Measurements from ENCODE around the gene MAGI2.
A peak's percentile ranks its signal among the peaks of the same experiment; 100 is the strongest.

MAGI2 gene

DNA sequence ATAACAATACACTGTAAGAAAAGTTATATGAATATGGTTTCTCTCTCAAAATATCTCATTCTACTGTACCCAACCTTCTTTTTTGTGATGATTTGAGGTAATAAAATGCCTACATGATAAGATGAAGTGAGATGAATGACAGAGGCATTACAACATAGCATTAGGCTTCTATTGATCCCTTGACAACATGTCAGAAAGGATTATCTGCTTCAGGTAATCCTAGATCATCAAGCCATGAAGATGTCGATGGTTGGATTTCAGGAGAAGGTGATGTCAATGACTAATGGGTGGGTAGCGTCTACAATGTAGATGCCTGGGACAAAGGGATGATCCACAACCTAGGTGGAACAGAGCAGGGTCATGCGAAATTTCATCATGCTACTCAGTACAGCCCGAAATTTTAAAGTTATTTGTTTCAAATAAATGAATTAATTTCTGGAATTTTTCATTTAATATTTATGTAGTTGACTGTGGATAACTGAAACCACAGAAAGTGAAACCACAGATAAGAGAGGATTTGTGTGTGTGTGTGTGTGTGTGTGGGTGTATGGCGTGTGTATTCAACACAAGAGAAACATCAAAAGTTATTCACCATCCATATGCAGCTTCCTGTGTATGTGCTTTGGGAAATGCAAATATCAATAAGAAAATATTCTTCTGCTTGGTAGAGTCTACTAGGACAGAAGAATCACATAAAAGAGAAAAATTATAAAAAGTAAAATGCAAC lies 77.0 kb downstream of the MAGI2 start:
- peak; percentile 3 for DNase-seq

- no peak for DNase-seq
Measured at GRCh38 chr7:79361214-79361613, 92.3 kb downstream of the MAGI2 start.

- DNase-seq, result no peak
Measured at GRCh38 chr7:79359827-79360226, 93.6 kb downstream of the MAGI2 start.

DNA sequence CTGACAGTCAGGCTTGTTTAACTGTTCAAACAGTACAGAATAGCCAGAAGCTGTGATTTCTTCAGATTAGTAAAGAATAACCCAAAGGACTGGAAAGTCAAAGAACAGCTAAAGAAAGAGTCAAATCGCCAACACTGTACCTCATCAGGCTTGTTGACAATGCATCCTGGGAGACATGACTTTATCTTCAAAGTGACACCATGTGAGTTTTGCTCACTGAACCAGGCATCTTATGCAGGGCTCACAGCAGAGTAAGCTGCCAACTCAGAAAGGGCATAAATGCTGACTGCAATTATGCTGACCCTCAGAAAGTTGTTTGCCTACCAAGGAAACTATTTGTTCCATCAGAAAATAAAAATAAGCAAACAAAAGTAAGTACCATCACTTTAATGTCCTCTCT lies 96.4 kb downstream of the MAGI2 start:
- no peak for DNase-seq

GRCh38 chr7:79353720-79354468 lies 99.6 kb downstream of the MAGI2 start:
- no peak for DNase-seq

GRCh38 chr7:79352323-79352722 lies 101.1 kb downstream of the MAGI2 start:
- no peak for DNase-seq

GRCh38 chr7:79347351-79347750 lies 106.1 kb downstream of the MAGI2 start:
- no peak for DNase-seq

DNA sequence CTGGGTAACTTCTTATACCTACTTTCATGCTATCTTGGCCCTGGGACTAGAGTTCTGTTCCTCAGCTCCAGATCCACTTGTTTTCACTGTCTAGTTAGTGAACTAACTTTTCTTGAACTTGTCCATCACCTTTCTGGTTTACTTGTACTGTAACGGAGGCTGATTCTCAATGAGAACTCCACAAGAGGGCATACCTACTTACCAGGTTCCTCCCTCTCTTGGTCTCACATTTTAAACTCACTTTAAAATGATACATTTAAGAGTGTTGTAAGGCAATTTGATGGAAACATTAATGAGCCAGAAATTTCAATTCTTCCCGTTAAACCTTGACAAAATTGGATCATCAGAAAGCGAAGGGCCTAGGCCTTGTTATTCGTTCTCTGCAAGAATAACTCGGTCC lies 111.6 kb downstream of the MAGI2 start:
- no peak for DNase-seq

DNA sequence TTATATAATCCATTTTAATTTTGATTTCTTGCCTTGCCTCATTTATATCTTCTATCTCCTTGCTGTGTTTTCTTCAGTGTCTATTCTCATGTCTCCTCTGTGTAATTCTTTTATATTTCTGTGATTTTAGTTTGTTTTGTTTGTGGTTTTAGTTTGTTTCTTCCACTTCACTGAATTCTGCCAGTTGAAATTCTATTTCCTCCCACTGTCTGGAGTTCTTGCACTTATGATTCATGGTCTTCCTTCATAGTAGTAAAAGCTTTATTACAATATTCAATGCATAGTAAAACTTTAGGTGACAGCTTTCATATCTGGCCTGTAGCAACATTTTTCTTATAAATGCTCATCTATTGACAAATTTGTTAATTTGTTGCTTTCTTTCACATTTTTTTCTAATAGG lies 113.3 kb downstream of the MAGI2 start:
- no peak for DNase-seq

- DNase-seq, result no peak
Measured at GRCh38 chr7:79339208-79339925, 114.1 kb downstream of the MAGI2 start.

- DNase-seq, result no peak
Measured at GRCh38 chr7:79337717-79338116, 115.8 kb downstream of the MAGI2 start.

- no peak for DNase-seq
Measured at GRCh38 chr7:79334841-79335240, 118.6 kb downstream of the MAGI2 start.

DNA sequence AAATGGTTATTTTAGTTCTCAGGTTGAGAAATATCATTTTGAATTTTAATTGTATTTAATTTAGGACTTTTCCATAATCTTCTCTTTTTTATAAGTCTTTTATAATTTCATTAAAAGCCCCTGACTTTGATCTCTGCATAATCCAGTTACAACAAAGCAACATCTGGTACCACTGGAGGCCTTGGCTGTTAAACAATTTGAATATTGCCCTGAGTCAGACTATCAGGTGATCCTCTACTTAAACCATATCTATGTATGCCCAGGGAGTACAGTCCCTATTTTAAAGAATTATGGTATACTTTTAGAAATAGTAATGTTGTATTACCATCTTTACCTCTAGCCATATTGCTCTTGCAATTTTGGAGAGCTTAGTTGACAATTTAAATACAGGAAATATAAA lies 119.1 kb downstream of the MAGI2 start:
- DNase-seq, result no peak

DNA sequence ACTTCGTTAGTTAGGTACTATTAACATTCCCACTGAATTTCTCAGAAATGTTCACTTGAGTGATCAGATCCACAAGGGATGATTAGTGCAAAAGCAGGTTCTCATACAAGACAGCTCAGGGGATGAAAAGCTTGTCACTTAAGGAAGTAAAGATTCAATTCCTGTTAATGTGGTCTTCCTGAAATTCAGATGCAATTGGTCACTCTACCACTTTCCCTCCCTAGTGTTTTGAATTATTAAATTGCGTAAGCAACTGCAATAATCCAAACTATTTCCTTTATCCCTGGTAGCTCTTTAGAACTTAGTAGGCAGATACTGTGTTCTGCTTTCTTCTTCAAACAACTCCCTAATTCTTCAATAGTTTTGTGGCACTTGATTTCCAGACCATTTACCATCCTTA lies 121.4 kb downstream of the MAGI2 start:
- DNase-seq, result peak; percentile 2

DNA sequence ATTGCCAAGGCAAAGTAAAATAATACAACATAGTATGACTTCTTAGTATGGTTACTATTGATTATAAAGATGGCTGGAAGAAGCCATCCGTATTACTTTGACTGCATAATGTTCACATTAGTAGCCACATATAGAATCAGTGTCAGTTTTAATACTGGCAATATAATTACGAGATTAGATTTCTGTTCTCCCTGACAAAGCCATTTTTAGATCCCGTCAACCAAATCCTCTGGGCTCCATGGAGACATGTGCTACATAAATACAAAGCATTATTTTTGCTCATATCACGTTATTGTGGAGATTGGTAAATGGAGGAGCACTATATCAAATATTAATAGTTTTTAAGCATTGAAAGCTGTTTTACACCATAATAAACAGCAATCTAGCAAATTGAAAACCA lies 124.0 kb downstream of the MAGI2 start:
- no peak for DNase-seq

GRCh38 chr7:79320741-79321473 lies 132.6 kb downstream of the MAGI2 start:
- DNase-seq, result no peak

DNA sequence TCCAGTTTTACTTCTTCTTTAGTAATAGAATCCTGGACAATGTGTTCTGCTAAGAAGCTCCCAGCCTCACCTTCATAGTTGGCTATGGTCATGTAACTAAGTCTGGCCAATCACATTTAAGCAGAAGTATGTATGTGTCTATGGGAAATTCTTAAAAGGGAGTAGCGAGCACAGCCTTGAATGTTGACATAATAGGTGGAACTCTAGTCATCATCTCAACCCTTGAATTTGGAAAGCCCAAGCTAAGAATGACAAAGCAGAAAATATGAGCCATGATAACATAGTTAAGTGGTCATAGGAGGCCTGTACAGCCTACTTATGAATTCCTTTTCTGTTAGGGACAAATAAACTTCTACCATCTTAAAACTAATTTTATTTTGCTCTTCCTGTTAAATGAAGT lies 134.1 kb downstream of the MAGI2 start:
- DNase-seq, result peak; percentile 5

DNA sequence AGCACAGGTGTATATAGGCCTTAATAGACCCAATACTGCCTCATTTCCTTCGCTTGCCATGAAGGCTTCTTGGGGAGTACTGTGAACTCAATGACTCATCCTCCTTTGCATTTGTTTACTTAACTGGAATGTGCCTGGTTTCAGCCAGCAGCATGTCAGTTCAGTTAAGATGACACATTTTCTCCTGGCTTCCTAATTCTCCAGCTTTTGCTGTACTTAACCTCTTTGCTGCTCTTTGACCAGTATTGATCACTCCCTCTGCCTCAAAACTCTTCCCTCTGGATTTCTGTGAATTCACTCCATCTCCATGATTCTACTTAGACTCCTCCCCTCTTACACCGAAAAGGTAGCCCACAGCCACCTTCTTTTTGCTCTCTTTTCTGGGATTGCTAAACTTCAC lies 135.7 kb downstream of the MAGI2 start:
- DNase-seq, result peak; percentile 89

- DNase-seq, result no peak
Measured at GRCh38 chr7:79312022-79312421, 141.4 kb downstream of the MAGI2 start.

DNA sequence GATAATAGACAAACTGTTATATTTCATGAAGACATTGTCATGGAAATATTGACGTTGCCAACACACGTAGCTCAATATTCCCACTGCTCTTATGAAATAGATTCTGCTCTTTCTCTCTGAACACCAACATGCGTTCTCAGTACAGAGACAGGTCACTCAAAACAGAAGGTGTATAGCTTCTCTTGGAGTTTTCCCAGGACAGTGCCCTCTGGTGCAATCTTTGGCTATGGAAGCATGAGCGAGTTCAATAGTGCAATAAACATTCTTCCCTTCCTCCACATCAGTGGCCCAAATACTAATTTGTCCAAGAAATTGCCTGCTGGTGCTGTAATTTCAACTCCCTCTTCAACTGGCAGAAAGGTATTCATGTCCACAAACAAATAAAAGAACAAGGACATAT lies 145.3 kb downstream of the MAGI2 start:
- no peak for DNase-seq

DNA sequence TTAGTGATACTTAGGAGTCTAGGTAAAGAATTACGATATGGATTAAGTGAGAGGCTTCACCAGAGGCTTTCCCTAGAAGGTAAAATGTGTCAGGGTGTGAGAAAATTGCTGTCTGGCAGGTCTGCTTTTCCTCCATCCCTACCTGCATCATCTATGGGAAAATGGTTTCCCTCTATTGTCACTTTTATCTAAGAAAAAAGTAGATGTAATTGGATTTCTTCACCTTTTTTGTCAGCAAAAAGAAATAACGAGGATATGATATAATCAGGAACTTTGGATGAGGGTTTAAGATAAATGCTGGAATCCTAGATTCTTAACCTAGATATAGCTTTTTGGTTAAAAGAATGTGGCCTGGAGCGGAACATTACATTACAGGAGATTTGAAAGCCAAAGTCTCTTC lies 146.1 kb downstream of the MAGI2 start:
- no peak for DNase-seq

DNA sequence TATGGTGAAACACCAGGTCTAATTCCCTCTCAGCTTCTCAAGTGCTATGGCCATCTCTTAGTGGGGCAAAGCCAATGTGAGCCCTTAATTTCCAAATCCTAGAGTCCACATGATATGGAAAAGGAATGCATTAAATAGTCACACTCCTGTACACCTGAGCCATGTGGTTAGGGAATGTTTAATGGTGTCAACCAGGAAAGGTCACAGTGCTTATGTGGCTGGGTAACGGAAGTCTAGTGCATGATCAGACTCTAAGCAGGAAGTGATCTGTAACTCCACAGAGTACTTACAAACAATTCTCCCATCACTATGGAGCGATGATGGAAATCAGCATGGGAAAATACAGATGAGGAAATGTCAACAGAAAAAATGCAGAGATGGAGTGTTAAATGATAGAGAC lies 148.8 kb downstream of the MAGI2 start:
- DNase-seq, result no peak

- no peak for DNase-seq
Measured at GRCh38 chr7:79302293-79302692, 151.2 kb downstream of the MAGI2 start.

Measured in fibroblast of skin of back (primary cell).